HG02943 (cell line): ENCODE measurements around the gene NGLY1.

Experiments
- ATAC-seq: cut with Tn5 transposase; IDR thresholded peaks from one replicate; pipeline ENCODE4 v1.9.1; 2021; ENCODE audit warnings: mild to moderate bottlenecking, low read depth, moderate library complexity; ENCODE audit not compliant: unreplicated experiment

NGLY1 gene

GRCh38 chr3:25785826-25786225 lies 2.6 kb upstream of the NGLY1 start:
- no peak for ATAC-seq

- ATAC-seq = no peak
Observed at GRCh38 chr3:25784971-25785370, 1.7 kb upstream of the NGLY1 start.

- ATAC-seq = peak; percentile 35
Observed at GRCh38 chr3:25783661-25784512, 644 bp upstream of the NGLY1 start.

GRCh38 chr3:25782636-25782937 lies 656 bp downstream of the NGLY1 start:
- ATAC-seq = no peak

- ATAC-seq = peak; percentile 48
Observed at GRCh38 chr3:25781758-25782594, 1.3 kb downstream of the NGLY1 start.

GRCh38 chr3:25781145-25781757 lies 2.0 kb downstream of the NGLY1 start:
- ATAC-seq = no peak

GRCh38 chr3:25780618-25781017 lies 2.6 kb downstream of the NGLY1 start:
- ATAC-seq = no peak

GRCh38 chr3:25775936-25776335 lies 7.3 kb downstream of the NGLY1 start:
- no peak for ATAC-seq

DNA sequence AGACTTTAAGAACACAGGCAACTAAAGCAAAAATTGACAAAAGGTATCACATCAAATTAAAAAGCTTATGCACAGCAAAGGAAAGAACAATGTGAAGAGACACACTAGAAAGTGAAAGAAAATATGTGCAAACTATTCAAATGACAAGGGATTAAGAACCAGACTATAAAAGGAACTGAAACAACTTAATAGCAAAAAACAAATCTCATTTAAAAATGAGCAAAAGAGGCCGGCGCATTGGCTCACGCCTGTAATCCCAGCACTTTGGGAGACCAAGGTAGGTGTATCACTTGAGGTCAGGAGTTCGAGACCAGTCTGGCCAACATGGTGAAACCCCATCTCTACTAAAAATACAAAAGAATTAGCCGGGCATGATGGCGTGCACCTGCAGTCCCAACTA lies 14.4 kb downstream of the NGLY1 start:
- ATAC-seq = peak; percentile 93

DNA sequence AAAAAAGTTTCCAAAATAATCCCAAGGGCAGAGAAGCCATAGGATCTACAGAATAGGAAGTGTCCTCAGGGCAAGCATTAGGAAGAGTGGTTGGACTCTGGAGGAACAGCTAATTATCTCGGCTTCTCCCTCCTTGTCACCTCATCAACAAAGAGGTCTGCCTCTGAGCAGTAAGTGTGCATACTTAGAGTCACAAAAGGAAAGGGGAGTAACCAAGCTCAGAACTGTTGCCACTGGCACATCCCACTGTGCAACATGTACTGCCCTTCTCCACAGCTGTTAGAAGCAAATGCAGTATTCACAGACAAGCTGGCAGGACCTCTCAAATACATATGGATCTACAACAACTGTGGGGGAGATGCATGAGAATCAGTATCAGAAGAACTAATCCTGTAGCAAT lies 31.5 kb downstream of the NGLY1 start:
- ATAC-seq = no peak

GRCh38 chr3:25751048-25751447 lies 32.2 kb downstream of the NGLY1 start:
- no peak for ATAC-seq

GRCh38 chr3:25749031-25749581 lies 34.1 kb downstream of the NGLY1 start:
- no peak for ATAC-seq

- ATAC-seq = no peak
Observed at GRCh38 chr3:25748189-25748588, 35.1 kb downstream of the NGLY1 start.

DNA sequence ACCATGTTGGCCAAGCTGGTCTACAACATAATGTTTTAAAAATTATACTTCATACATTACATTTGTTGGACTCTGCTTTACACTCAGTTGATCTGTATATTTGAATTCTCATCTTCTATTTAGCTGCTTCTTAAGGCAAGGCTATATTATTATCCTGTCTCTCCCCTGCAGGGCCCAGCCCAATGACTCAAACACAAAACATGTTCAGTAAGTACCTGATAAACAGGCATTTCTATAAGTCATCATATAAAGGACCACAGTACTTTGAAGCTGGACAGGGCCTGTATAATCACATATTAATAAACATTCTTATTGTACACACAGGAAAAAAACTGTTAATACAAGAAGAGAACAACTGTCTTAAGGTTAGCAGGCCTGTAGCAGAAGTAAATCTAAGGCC lies 36.2 kb downstream of the NGLY1 start:
- no peak for ATAC-seq

- ATAC-seq = no peak
Observed at GRCh38 chr3:25744470-25744869, 38.8 kb downstream of the NGLY1 start.

GRCh38 chr3:25728101-25728500 lies 55.1 kb downstream of the NGLY1 start:
- ATAC-seq = no peak

DNA sequence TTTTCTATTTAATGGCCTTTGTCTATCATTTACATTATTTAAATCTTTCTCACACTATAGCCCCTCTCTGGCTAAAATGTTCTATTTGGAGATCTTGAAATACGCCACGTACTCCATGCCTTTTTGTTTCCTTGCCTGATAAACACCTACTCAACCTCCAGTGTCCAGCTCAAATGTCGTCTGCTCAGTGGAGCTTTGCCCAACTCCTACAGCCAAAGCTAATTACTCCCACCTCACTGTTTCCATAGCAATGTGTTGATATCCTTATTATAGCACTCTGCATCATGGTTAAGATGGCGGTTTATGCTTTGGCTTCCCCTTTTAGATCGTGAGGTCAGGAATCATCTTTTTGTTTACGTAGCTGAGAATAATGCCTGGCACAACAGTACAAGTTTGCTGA lies 55.9 kb downstream of the NGLY1 start:
- ATAC-seq = no peak

- ATAC-seq = no peak
Observed at GRCh38 chr3:25725810-25726209, 57.4 kb downstream of the NGLY1 start.

GRCh38 chr3:25724948-25725645 lies 58.1 kb downstream of the NGLY1 start:
- no peak for ATAC-seq

DNA sequence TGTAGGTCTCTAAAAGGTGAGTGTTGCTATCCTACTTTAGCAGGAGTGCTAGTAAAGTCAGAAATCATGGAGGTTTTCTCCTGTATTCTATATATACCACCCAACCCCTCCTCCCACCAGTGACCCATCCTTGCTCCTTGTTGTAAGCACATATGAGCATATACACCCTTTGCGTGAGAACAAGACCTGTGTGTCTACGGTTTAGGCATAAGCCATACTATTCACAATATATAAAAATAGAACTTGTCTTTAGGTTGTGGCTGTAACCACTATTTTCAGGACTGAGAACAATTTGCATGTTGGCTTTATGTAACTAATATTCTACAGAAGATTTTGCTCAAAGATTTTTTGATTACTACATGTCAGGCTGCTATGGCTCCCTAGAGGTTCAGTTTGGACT lies 59.4 kb downstream of the NGLY1 start:
- no peak for ATAC-seq

GRCh38 chr3:25719321-25719720 lies 63.9 kb downstream of the NGLY1 start:
- no peak for ATAC-seq
